SH-SY5Y (cell line): ENCODE data around the gene RFTN1.

ENCODE experiments used
- GATA2 ChIP-seq: IDR thresholded peaks from 2 replicates; pipeline ENCODE4 v1.6.1; 2011; ENCODE audit warnings: mild to moderate bottlenecking, low read depth, low read length
- GATA3 ChIP-seq: IDR thresholded peaks from 2 replicates; pipeline ENCODE4 v1.6.1; 2011; ENCODE audit warnings: low read depth, mild to moderate bottlenecking, low read length, moderate library complexity

The RFTN1 gene

GRCh38 chr3:16330351-16330750 is 183.1 kb downstream of the RFTN1 start:
- TF ChIP-seq GATA2 (no peak), GATA3 (no peak)

DNA sequence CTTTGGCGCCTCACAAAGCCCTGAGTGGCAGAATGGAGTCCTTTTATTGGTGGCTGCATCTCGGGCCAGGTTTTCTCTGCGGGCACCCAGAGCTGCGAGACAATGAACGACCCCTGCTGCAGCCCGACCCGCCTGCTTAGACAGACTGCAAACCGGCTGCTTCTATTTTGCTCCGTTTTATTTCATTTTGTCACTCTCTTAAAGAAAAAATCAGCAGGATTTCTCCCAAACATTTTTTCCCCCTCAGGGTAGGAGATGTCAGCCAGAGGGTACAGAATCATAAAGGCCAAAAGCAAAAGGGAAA is 183.7 kb downstream of the RFTN1 start:
- TF ChIP-seq GATA3: no peak
- no peak for TF ChIP-seq GATA2

- TF ChIP-seq GATA2: no peak
- no peak for TF ChIP-seq GATA3
These were observed 184.3 kb downstream of the RFTN1 start for GRCh38 chr3:16329036-16329825.

- no peak for TF ChIP-seq GATA3
- no peak for TF ChIP-seq GATA2
These were observed 185.4 kb downstream of the RFTN1 start for GRCh38 chr3:16328124-16328523.

DNA sequence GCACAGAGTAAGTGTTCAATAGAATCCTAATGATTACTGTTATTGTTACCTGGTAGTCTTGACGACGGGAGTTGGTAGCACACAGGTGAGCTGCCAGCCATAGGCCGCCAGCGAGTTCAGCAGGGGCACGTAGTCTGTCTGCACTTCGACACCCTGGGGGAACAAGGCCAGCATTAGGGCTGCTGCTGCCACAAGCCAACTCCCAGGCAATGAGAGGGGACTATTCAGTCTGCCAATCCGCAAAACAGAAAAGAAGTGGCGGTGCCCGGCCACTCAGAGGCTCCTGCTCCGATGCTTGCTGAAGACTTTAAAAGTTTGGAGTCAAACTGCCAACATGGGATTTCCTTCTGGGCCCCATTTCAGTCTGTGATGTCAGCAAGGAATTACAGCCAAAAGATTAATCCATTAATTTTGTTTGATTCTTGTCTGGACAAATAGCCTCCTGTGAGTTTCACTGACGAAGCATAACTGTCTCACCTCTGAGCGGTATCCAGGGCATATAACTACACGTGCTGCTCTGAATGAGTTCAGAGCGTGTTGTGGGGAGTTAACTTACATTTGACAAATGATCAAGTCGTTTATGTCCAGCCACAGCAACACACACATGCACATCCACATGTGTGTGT is 186.7 kb downstream of the RFTN1 start:
- TF ChIP-seq GATA3 (no peak), GATA2 (no peak)

- TF ChIP-seq GATA2 (no peak), GATA3 (no peak)
These were observed 187.6 kb downstream of the RFTN1 start for GRCh38 chr3:16325850-16326249.

GRCh38 chr3:16323737-16324136 is 189.8 kb downstream of the RFTN1 start:
- TF ChIP-seq GATA2: no peak
- no peak for TF ChIP-seq GATA3

DNA sequence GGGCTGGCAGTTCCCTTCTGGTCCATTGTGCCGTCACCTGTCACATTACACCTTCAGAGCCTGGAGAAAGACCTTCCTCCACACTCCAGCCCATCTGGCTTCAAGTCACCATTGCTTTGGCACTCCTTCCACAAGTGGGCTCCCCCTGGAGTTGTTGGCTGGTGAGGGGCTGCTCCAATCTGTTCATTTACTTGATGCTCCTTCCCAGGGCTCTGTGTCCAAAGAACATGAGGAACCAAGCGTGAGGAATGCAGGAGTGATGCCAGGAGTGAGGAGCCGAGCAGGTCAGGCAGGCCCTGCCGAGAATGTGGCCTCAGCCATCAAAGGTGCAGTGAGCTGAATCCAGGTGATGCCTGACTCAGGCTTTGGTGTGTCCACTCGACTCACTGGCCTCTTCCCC is 191.3 kb downstream of the RFTN1 start:
- no peak for TF ChIP-seq GATA2
- no peak for TF ChIP-seq GATA3

DNA sequence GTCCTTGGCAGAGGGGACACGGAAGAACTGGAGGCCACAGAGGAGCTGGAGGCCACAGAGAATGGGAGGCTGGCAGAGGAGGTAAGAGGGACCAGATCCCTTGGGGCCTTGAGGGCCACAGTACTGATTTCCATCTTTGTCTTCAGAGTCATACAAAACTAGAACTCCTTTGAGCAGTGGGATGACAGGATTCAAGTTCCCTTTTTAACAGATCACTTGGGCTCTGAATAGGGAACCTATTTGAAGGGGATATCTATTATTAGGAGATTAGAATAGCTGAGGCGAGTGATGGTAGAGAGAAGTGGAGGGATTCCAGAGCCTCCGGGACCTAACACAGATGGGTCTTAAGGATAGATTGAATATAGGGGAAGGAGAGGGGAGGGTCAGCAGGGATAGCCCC is 192.8 kb downstream of the RFTN1 start:
- TF ChIP-seq GATA3 (no peak), GATA2 (no peak)

GRCh38 chr3:16319723-16320122 is 193.8 kb downstream of the RFTN1 start:
- no peak for TF ChIP-seq GATA2
- TF ChIP-seq GATA3: no peak

DNA sequence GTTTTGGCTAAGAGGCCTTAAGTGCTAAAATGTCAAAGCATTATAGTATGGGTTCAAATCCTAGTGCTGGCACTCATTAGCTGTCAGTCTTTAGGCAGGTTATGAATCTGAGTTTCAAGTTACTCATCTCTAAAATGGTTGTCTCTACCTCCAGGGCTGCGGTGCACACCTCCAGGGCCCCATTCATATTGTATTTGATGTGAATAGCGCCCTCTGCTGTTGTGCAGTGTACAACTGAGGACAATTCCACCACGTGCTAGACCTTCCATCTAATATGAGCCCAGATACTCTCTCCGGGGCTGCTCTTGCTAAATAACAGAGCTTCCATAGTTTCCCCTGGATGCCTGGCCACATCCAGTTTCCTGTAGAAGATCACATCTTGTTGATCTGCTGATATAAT is 194.2 kb downstream of the RFTN1 start:
- no peak for TF ChIP-seq GATA2
- TF ChIP-seq GATA3: no peak

DNA sequence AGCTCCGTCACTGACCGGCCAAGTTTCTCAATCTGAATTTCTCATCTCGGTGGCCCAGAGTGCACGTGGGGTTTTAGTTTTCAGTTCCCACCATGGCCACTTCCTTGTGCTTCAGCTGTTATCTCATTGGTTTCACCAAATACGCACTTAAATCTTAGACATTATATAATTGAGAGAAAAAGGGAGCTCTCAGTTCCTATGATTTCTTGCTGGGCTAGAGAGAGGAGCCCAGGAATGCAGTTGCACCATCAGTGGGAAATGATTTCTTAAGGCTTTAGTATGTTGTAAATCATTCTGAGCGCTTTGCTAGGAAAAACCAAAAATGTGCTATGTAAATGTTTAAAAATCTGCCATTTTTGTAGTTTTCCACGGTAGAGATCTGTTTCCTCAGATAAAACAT is 195.3 kb downstream of the RFTN1 start:
- TF ChIP-seq GATA3 (no peak), GATA2 (no peak)

- no peak for TF ChIP-seq GATA2
- TF ChIP-seq GATA3: no peak
These were observed 195.9 kb downstream of the RFTN1 start for GRCh38 chr3:16317561-16317945.

DNA sequence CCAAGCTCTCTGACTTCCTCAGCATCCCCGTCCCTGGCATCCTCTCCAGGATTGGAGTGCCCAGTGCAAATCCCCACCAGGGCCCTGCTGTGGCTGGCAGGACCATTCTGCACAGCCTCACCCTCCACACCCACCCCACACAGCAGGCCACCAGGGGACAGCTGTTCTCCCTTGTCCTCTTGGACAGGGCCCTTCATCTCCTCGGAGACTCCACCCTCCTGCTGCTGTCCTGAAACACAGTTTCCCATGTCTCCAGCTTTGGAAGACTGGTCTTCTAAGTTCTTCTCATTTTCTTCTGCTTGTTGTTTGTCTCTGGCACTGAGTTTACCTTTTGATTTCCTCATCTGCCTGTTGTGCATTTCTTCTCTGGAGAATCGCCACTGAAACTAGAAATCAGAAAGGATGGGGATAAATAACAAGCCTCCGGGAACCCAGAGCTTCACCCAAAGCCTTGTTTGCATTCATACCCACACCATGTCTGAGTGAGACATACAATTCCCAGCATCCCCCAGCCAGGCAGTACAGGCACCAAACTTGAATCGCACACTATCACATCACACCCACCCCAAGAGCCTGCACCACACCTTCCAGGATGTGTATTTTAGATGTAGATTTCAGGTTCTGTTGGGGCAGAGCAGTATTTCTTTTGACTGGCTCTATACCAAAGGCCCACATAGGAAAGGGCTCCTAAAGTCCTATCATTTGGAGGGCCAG is 196.5 kb downstream of the RFTN1 start:
- TF ChIP-seq GATA3 (no peak), GATA2 (no peak)

DNA sequence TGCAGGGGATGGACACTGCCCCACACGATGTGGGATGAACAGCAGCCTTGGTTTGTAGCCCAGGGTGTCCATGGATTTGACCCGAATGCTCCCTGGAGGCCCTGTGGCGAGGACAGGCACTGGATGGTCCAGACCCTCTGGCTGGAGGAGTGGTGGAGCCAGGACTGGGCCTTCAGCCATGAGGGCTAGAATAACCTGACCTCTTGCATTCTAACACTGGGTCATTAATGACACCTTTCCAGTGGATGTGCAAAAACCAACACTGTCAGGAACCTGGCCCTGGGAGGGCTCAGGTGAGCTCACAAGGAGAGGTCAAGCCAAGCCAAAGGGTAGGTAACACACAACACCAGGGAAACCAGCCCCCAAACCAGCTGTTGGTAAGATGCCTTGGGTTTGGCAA is 197.1 kb downstream of the RFTN1 start:
- TF ChIP-seq GATA3: no peak
- TF ChIP-seq GATA2: no peak
